Middle frontal gyrus (tissue), 1 donor: ENCODE data around the gene NOP14.

Experiments used
- DNase-seq: peaks from one replicate; pipeline ENCODE4 v3.0.0-alpha.2; 2015; ENCODE audit warnings: low spot score; ENCODE audit errors: extremely low spot score

Gene NOP14

DNA sequence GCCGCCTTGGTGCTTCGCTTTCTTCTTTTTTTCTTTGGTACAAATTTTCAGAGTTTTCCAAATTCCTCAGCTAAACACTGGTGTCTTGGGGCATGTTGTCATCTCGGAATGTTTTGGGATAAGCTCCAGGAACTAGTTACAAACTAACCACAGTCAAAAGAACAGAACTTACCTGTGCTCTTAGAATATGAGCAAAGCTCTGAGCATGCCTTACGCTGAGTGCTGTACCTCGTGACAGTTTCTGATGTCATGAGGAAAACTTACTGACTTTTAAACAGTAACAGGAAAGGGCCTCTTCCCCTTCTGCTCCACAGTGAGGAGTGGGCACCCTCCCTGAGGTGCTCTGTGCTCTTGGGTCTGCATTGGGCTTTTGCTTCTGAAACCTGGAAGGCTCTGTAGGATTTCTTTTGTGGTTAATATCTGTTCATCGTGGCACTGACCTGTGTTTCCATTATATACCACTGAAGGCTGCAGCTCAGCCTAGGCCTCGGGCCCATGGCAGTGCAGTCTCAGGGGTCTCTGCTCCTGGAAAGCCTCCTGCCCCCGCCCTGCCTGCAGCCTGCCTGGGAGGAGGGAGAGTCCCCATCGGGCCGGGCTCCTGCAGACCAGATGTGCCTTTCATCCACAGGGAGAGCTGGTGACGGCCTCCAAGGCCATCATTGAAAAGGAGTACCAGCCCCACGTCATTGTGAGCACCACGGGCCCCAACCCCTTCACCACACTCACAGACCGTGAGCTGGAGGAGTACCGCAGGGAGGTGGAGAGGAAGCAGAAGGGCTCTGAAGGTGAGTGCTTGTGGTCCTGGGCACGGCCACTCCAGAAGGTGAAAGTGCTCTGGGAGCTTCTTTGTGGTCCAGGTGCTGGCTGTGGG is 48.7 kb downstream of the NOP14 start:
- no peak for DNase-seq

DNA sequence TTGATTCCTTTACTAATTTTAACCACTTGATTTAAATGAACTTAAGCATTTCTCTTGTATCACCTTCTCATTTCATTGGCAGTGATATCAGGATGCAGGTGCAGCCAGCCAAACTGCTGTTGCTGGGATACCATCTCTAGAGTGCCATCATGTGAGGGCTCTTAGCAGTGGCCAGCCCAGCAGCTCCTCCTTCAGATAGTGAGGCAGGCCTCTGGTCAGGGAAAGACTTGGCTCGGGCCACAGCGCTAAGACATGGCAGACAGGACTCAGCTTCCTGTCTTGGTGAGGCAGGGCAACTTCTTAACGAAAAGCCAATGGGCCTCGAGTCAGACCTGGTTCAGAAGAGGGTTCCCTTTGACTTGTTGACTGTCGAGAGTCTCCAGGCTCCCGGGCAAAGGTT is 50.0 kb downstream of the NOP14 start:
- DNase-seq = no peak

DNA sequence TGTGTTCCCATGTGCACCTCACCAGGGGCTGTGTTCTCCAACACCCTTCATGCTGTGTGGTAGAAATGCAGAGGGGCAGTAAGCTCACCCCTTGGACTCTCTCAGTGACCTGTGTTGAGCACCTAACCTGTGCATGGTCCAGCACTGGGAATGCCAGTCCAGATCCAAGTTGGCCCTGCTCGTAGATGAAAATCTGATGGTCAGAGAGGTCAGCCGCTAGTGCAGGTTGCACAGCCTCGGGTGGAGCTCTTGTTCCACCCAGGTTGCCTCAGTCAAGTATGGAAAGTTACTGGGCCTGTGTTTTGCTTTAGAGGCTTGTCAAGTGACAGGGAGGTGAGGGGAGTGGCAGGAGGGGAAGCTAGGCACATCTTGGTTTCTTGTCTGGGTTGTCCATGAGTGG is 51.3 kb downstream of the NOP14 start:
- DNase-seq = no peak

DNA sequence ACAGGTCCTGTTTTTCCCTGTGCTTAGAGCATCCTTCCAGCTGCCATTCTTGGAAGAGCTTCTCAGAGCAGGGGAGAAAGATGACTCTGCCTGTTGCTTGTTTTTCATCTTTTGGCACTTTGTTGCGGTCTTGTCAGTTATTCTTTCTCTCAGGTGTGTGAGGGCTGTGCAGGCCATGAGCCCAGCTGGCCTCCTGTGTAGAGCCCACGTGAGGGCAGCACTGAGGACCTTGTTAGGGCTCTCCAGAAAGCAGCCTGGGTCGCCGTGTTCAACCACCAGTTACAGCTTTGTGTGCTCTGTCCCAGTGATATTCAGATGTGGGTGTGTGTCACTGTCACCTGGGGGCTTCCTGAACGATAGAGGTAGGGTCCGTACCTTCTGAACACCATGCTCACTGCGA is 52.8 kb downstream of the NOP14 start:
- no peak for DNase-seq

DNA sequence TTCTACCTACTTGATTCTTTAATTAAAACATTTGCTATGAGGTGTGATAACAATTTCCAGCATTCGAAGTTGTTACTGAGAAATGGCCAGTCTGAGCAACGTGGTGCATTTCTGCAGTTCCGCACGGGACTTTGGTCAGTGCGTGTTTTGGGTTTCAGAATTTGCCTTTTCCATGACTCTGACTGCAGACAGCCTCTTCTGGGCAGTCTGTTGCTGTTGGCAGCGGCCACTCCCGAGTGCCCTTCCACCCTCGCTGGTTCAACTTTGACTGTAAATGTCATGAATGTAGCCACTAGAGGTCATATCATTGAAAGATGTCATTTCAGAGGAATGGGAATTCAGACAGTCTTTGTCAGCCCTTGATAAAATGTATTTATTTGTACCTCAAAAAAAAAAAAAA is 53.6 kb downstream of the NOP14 start:
- DNase-seq = no peak

DNA sequence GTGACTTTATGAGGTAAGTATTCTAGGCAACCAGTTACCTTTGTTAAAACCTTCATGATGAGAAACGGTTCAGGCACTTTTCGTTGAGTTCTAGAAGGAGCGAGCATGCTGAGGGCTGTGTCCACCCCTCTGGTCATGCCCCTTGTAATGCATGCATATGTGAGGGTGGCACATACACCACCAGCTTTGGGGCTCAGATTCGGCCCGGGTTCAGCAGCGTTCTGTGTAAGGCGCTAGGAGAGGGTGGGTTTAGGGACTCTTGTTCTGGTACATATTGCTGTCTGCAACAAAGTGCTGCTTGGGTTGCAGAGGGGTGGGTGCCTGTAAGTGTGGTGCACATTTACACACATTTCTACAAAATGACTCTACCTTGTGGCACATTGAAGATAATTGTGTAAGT is 54.5 kb downstream of the NOP14 start:
- no peak for DNase-seq

DNA sequence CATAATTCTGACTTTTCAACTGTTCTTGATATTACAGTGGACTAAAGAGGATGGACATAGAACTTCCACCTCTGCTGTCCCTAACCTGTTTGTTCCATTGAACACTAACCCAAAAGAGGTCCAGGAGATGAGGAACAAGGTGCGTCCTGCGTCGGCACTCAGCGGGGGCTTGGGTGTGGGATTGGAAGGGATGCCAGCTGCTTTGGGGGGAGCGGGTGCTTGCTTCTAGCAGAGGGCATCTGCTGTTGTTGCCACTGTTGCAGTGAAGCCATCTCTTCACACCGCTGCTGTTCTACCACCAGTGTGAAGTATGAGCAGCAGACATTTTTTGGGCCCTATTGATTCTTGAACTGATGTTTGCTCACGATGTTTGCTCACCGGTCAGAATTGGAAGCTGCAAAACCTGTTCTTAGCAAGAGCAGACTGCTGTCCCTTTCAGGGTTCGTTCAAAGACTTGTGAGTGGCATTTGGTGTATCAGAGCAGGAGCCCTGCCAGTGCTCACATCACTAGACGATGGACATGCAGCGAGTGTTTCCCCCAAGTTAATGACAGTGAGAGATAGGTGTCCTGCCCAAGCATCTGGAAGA is 55.4 kb downstream of the NOP14 start:
- DNase-seq = no peak

DNA sequence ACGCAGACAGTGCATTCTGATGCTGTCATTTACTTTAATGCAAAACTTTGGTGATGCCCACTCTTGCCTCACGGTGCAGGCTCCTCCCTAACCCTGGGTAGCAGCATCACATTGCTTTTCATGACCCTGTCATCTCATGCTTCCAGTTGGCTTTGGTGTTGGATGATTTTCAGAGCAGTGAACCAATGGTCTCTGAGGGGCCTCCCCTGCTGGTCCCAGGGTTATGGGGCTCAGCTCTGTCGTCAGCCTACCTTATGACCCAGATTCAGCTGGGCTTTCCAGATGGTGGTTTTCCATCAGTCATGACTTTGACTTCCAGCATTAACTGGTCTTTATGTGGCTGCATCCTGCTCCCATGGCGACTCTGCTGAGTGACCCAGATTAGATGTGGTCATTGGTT is 56.0 kb downstream of the NOP14 start:
- DNase-seq = no peak

DNA sequence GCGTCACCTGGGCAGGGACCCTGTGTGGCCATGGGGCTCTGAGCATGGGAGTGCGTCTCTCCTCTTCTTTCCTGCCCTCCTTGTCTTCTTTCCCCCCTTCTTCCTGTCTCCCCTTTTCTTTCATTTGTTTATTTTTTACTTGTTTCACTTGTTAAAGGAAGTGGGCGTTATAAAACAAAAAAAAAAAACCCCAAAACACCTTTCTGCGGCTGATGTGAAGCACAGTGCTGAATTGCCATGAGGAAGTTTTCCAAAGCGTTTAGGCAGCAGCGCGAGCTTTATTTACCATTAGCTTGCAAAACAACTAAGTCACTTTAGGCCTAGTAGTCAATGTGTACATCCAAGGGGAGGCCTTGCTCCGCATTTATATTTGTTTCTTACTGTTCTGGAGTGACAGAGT is 57.0 kb downstream of the NOP14 start:
- DNase-seq = no peak

DNA sequence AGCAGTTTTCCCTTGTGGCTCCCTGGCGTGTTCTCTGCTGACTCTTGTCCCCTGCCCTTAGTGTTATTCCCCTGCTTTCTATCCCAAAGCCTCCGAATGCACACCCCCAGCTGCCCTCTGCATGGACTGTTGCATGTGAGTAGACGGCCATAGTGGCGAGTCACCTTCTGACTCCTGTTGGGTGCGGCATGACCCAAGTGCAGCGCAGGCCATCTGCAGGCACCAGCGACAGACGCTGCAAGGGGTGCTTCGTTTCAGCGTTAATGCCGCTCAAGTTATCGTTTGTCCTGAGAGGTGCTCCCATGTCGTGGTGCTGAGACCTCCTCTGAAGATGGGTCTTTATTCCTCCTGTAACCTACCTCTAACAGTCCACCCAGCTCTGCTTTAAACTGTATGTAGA is 57.7 kb downstream of the NOP14 start:
- DNase-seq = no peak

DNA sequence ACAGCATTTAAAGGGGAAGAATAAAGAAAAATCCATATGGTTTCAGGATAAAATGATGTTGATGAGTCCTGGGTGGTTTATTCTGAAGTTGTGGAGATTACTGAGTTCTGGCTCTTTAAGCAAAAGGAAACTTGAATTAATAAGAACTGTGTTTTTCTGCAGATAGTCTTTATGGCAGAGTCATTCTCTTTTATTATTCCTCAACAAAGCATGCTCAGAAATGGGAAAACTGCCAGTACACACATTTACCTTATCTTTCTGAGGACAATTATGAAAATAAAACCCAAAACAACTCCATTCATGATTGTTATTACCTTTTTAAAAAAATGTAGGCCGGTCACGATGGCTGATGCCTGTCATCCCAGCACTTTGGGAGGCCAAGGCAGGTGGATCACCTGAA is 61.1 kb downstream of the NOP14 start:
- no peak for DNase-seq

DNA sequence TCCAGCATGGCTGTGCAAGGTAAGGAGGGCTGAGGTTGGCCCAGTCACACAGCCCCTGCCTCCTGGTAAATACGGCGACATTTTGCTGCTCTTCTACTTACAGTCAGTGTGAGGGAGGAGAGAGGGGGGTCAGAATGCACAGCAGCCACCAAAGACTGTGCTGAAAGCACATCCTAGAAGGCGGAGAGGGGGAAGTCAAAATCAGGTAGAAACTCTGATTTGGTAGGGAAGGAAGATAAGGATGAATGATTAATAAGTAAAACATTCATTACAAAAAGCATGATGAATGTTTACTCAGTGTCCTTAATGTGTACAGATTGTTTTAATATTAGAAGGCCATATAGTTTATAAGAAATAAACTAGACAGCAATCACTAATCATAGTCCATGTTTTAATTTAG is 62.0 kb downstream of the NOP14 start:
- no peak for DNase-seq

DNA sequence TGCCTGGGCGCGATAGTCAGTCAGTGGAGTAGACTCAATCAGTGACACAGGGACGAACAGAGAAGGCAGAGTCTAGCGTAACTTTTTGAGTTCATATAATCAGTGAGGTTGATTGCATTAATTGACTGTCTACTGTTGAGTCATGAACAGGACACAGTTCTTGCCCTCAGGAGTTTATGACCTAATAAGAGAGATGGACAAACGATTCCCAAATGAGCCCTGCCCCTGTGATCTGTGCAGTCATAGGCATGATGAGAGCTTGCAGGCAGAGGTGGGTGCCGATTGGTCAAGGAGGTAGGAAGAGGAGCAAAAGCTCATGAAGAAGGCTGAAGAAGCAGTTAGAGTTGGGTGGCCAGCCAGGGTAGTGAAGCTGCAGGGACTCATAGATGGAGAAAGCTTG is 62.5 kb downstream of the NOP14 start:
- no peak for DNase-seq

DNA sequence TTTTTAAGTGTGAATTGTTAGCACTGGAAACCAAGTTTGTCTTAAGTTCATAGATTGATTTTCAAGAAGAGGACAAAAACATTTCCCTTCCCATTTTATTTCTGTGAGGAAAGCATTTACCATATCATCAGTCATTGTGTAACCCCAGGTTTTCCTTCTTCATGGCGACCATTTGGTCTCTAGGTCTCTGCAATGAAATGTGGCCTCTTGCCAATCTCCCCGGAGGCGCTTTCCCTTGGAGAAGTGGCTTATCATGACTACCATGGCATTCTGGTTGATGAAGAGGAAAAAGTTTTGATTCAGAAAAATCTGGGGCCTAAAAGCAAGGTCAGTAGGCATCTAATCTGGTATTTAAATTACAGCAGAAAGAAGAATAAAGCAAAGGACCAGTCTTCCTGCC is 65.2 kb downstream of the NOP14 start:
- DNase-seq = no peak

DNA sequence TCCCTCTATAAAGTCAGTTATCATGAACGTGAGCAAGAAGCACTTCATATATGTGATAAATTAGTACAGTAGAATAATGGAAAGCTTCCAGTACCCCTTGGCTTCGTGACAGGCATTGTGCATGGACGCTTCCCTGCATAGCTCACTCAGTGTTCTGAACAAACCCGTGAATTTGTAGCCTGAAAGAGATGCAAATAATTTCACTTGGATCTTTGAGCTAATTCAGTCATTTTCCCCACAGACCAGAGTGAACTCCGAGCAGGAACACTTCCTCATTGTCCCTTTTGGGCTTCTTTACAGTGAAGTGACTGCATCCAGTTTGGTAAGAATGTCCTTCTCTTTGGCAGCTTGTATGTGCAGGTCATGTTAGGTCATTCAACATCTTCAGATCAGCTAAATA is 69.4 kb downstream of the NOP14 start:
- no peak for DNase-seq

DNA sequence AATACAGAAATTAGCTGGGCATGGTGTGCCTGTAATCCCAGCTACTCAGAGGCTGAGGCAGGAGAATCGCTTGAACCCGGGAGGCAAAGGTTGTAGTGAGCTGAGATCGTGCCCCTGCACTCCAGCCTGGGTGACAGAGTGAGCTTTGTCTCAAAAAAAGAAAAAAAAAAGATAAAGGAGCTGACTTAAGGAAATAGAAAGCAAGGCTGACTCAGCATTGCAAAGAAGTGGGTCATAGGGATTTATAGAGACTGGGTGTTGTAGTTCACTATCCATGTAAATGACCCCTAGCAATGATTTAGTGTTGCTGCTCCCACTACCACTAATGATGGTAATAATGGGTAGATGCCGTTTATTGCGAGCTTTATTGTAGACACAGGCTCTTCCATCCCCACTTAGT is 71.9 kb downstream of the NOP14 start:
- DNase-seq = no peak

DNA sequence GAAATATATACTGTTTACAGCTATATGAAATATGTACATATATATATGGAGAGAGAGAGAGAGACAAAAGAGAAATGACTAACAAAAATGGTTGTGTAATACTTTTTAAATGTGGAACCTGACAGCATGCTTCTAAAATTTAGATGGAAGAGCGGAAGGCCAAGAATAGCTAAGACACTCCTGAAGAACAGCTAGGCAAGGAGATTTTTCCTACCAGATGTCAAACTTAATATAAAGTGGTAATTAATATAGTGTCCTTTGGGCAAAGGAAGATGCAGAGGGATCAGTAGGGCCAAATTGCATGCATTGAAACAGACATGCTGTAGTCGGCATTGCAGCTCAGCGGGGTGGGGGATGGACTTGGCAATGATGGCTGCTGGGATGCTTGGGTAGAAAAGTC is 74.3 kb downstream of the NOP14 start:
- no peak for DNase-seq
